Measurements from ENCODE around the gene DTNBP1. TPM values are rescaled to one million over a fixed set of nuclear protein-coding genes. Genes with fewer than 3 reads are reported as not detected.

Gene DTNBP1
- total RNA-seq, 1 donor from 2014 or later: 11.0 TPM

DNA sequence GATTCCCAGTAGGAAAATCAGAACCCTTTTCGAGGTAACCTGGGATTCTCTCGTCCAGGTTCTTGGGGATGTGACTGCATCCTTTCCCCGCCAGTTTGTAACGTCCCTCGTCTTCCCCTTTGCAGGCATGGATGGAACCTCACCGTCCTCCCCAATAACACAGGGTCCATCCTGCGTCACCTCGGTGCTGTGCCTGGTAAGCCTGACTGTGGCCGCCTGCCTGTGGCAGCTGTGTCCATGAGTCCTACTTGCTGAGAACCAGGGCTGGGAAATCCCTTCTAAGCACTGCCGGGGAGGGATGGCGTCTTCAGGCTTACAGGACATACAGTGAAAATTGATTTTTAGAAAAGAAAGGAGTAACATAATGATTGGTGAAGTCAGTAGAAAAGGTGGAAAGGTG is 155.6 kb downstream of the DTNBP1 start:
- TF ChIP-seq CTCF (IDR thresholded peaks at IDR 0.05; ENCODE audit: insufficient read depth, low read length, poor library complexity, severe bottlenecking): no peak
- no peaks in the 10 kb centered on the region for H3K27me3 ChIP-seq (ENCODE audit: control insufficient read depth, insufficient read depth, low read length)
- H3K4me3 ChIP-seq (ENCODE audit: low read depth, low read length): no peak overlapping the region
- DNase-seq (ENCODE audit: low read depth): no peak
- H3K36me3 ChIP-seq (ENCODE audit: control insufficient read depth, insufficient read depth, low read length): peaks cover 1% of the 10 kb centered on the region

DNA sequence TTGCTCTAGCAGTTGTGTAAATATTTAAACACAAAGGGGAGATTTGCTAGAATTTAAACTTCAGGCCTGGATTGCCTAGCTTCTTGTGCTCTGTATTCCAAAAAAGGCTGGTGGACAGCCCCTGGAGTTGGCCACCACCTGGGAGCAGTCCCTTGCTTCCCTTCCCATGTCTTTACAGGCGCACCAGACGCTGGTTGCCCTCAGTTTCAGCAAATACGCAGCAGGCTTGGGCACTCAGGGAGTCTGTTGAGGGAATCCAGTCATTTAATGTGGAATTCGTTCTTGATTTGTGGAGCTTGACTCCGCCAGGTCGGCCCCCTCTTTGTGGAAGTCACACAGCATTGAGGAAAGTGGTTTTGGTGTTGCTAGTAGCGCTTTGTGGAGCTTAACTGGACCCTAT is 156.8 kb downstream of the DTNBP1 start:
- Histone ChIP-seq H3K36me3 (ENCODE audit: control insufficient read depth, insufficient read depth, low read length) (no peaks in the 10 kb centered on the region), H3K27me3 (ENCODE audit: control insufficient read depth, insufficient read depth, low read length) (no peaks in the 10 kb centered on the region), H3K4me3 (ENCODE audit: low read depth, low read length) (no peak overlapping the region)
- no peak for TF ChIP-seq CTCF (IDR thresholded peaks at IDR 0.05; ENCODE audit: insufficient read depth, low read length, poor library complexity, severe bottlenecking)
- DNase-seq (ENCODE audit: low read depth): no peak

- H3K27me3 ChIP-seq (ENCODE audit: control insufficient read depth, insufficient read depth, low read length): no peaks in the 10 kb centered on the region
- no peak for DNase-seq (ENCODE audit: low read depth)
- no peaks in the 10 kb centered on the region for H3K36me3 ChIP-seq (ENCODE audit: control insufficient read depth, insufficient read depth, low read length)
- H3K4me3 ChIP-seq (ENCODE audit: low read depth, low read length): no peak overlapping the region
- TF ChIP-seq CTCF (IDR thresholded peaks at IDR 0.05; ENCODE audit: insufficient read depth, low read length, poor library complexity, severe bottlenecking): no peak
These were observed 157.3 kb downstream of the DTNBP1 start for GRCh38 chr6:15505463-15505918.

DNA sequence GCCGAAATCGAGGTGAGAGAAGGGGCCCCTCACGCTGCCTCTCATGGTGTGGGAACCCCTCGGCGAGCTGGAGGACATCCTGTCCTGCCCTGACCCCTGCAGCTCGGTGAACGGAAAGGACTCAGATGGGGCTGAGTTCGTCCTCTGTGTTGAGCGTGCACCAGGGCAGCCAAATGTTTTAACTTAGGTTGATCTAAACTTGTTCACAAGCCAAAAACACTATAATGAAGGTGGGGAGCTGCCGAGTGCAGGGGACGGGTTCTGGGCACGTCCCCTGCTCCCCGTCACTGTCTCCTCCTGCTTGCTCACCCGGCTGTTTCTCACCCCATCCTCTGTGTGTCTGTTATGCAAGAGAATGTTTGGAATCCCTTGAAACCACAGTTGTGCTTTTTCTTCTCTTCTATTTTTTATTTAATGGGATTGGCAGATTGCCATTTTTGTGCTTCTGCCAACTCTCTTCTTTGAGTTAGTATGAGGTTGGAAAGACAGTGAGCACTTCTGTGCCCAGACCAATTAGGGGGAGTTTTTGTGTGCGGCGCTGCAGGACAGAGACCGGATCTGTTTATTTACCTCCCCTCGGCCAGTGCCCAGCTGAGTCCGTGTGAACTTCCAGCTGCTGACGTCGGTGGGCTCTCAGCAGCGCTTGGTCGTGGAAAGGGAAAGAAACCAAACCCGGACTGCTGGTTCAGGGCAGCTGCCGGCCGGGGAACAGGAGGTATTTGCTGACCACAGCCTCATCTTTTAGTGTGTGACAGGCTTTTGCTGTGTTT is 158.1 kb downstream of the DTNBP1 start:
- Histone ChIP-seq H3K36me3 (ENCODE audit: control insufficient read depth, insufficient read depth, low read length) (no peaks in the 10 kb centered on the region), H3K4me3 (ENCODE audit: low read depth, low read length) (no peak overlapping the region), H3K27me3 (ENCODE audit: control insufficient read depth, insufficient read depth, low read length) (no peaks in the 10 kb centered on the region)
- no peak for TF ChIP-seq CTCF (IDR thresholded peaks at IDR 0.05; ENCODE audit: insufficient read depth, low read length, poor library complexity, severe bottlenecking)
- peak; percentile 87 for DNase-seq (ENCODE audit: low read depth)

GRCh38 chr6:15504040-15504495 is 158.8 kb downstream of the DTNBP1 start:
- Histone ChIP-seq H3K36me3 (ENCODE audit: control insufficient read depth, insufficient read depth, low read length) (no peaks in the 10 kb centered on the region), H3K27me3 (ENCODE audit: control insufficient read depth, insufficient read depth, low read length) (no peaks in the 10 kb centered on the region), H3K4me3 (ENCODE audit: low read depth, low read length) (no peak overlapping the region)
- TF ChIP-seq CTCF (IDR thresholded peaks at IDR 0.05; ENCODE audit: insufficient read depth, low read length, poor library complexity, severe bottlenecking): peak; percentile 27
- DNase-seq (ENCODE audit: low read depth): no peak

DNA sequence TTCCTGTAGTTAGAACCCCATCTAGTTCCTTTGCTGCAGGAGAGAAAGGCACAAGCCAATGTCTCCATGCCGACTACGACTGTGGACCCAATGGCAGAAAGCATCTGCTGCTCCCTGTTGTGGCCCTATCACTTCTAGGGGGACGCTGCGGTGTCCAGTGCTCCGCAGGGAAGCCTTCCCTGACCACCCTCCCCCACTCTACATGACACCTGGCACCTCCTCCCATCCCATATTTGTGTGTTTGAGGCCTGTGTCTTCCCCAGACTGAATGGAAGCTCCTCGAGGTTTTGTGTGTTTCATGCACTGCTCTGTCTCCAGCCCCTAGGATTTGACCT is 159.5 kb downstream of the DTNBP1 start:
- no peak for DNase-seq (ENCODE audit: low read depth)
- no peak for TF ChIP-seq CTCF (IDR thresholded peaks at IDR 0.05; ENCODE audit: insufficient read depth, low read length, poor library complexity, severe bottlenecking)
- Histone ChIP-seq H3K4me3 (ENCODE audit: low read depth, low read length) (no peak overlapping the region), H3K27me3 (ENCODE audit: control insufficient read depth, insufficient read depth, low read length) (no peaks in the 10 kb centered on the region), H3K36me3 (ENCODE audit: control insufficient read depth, insufficient read depth, low read length) (no peaks in the 10 kb centered on the region)

All from kidney epithelial cell (primary cell).